Testis (tissue), 2 donors: ENCODE data around the gene PTPRN2.

Experiments
- CTCF ChIP-seq, 3 experiments: fragments of 450-650 bp in 2 of 3; fragments of 200-600 bp in 1 of 3; sonication (generic) in 1 of 3; IDR thresholded peaks; one replicate each; pipeline ENCODE4 v1.5.1; 2016 to 2019; ENCODE audit warnings: antibody characterized with exemption in 3 of 3, mild to moderate bottlenecking in 2 of 3, moderate library complexity in 1 of 3
- POLR2A ChIP-seq: fragments of 450-650 bp; IDR thresholded peaks from one replicate; pipeline ENCODE4 v1.6.1; 2017; ENCODE audit warnings: antibody characterized with exemption, mild to moderate bottlenecking, moderate library complexity

DNA sequence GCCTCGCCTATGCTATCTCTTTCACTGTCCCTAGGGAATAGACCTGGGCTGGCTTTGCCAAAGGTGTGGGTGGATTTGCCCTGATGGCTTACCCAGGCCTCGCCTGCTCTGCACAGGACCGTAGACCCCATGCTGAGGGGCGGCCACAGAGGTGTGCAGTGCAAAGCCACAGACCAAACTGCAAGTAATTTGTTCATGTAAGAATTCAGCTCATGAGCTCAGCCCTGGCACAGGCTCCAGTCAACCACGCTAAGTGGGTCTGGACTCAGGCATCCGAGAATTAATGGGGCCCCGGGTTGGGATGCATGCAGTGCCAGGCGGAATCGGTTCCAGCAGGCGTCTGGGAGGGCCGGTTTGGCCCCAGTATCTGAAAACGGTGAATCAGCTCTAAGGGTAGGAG lies 805.6 kb downstream of the PTPRN2 start:
- no peak for TF ChIP-seq POLR2A
- no peak for TF ChIP-seq CTCF (IDR thresholded peaks at IDR 0.05)
